ENCODE data around the gene KLHL21.
"Not testable (repeated sequence)": the region's sequence is repeated elsewhere in the genome, so short reads cannot be mapped to it uniquely, and the experiment has no call there.

KLHL21 gene, protein sequence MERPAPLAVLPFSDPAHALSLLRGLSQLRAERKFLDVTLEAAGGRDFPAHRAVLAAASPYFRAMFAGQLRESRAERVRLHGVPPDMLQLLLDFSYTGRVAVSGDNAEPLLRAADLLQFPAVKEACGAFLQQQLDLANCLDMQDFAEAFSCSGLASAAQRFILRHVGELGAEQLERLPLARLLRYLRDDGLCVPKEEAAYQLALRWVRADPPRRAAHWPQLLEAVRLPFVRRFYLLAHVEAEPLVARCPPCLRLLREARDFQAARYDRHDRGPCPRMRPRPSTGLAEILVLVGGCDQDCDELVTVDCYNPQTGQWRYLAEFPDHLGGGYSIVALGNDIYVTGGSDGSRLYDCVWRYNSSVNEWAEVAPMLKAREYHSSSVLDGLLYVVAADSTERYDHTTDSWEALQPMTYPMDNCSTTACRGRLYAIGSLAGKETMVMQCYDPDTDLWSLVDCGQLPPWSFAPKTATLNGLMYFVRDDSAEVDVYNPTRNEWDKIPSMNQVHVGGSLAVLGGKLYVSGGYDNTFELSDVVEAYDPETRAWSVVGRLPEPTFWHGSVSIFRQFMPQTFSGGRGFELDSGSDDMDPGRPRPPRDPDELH

GRCh38 chr1:6602669-6603237, at the start of gene KLHL21:
KLHL21 (minus strand) TSS chr1:6602869; CDS start chr1:6602817, 52 bp downstream.
- peak; percentile 92 for DNase-seq

DNA sequence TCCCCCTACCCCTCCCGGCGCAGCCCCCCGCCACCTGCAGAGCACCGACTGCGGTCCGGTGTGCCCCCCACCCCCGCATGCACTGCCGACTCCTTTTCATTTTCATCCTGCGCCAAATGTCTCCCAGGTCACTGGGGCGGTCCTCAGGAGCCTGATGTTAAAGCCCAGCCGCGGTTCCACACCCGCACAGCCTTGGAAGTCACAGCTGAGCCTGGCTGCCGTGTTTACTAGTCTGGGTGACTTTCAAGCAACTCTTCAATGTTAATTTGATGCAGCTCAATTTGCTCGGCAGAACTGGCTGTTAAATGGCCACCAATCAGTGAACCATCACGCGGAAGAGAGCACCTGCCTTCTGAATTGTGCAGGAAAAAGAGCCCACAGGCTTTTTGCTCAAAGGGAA, 49.2 kb upstream of the KLHL21 start:
- DNase-seq: no peak

DNA sequence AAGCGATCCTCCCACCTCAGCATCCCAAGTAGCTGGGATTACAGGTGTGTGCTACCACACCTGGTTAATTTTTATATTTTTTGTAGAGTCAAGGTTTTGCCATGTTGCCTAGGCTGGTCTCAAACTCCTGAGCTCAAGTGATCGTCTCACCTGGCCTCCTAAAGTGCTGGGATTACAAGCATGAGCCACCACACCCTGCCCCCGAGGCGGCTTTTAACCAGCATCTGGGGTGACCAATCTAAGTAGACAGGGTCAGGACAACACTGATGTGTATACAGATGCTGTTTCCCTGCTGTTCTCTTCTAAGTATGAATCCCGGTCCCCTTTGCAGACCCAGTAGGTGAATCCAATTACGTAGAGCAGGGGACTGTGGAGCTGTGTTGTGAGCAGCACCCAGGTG, 45.9 kb upstream of the KLHL21 start:
- DNase-seq: no peak

DNA sequence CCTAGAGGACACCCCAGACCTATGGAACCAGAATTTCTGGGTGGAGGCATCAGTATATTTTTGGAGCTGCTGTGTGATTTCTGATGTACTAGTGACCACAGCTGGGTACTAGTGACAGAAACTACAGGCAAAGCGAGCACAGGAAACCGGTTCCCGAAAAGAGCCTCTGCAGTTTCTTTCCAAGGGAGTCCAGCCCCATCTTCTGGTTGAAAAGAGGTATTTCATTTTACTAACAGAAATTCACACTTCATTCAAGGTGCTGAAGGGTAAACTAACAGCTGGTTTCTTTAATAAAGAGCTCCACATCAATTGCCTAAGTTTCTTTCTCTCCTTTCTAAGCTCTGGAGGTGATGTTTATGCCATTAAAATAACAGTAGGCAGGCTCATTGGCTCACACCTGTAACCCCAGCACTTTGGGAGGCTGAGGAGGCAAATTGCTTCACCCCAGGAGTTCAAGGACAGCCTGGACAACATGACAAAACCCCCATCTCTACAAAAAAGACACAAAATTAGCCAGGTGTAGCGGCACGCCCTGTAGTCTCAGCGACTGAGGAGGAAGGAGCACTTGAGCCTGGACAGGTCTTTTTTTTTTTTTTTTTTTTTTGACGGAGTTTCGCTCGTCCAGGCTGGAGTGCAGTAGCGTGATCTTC, 44.0 kb upstream of the KLHL21 start:
- DNase-seq: peak; percentile 50

- DNase-seq: no peak
Measured at GRCh38 chr1:6645018-6645417, 42.3 kb upstream of the KLHL21 start.

DNA sequence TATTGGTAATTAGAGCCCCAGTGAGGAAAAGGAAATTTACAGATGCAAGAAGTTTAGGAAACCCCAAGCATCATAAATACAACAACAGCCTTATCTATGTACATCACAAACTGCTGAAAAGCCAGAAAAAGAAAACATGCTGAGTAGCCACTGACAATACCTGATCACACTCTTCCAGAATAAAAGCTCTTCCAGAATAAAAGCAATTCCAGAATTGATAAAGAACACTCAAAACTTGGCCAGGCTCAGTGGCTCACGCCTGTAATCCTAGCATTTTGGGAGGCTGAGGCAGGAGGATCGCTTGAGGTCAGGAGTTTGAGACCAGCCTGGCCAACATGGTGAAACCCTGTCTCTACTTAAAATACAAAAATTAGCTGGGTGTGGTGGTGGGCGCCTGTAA, 38.2 kb upstream of the KLHL21 start:
- not testable (repeated sequence) for DNase-seq

- no peak for DNase-seq
Measured at GRCh38 chr1:6638226-6638625, 35.6 kb upstream of the KLHL21 start.

DNA sequence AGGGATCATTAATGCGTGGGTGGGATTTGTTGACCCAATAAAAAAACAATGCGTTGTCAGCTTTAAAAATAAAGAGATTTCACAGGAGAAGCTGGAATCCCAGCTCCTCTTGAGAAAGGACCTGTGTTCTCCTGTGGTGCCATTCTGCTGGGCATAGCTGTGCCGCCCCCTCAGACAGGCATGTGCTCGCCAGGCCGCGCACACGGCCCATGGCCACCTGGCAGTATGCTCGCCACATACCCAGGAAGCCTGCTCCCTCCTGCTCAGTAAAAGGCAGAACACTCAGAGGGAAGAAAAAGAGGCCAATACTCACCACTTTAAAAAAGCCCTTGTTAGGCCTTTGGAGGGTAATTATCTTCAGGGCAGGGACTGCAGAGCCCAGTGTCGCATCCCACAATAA, 35.1 kb upstream of the KLHL21 start:
- no peak for DNase-seq

DNA sequence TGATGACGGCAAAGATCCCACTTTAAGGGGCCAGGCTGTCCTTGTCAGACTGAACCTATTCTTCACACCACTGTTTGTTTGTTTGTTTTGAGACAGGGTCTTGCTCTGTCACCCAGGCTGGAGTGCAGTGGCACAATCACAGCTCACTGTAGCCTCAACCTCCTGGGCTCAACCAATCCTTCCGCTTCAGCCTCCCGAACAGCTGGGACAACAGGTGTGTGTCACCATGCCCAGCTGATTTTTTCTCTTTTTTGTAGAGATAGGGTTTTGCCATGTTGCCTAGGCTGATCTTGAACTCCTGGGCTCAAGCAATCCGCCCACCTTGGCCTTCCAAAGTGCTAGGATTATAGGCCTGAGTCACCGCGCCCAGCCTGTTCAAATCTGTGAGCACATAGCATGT, 34.1 kb upstream of the KLHL21 start:
- DNase-seq: not testable (repeated sequence)

GRCh38 chr1:6635910-6636760, 33.5 kb upstream of the KLHL21 start:
- no peak for DNase-seq

GRCh38 chr1:6635161-6635909, 32.7 kb upstream of the KLHL21 start:
- DNase-seq: no peak

DNA sequence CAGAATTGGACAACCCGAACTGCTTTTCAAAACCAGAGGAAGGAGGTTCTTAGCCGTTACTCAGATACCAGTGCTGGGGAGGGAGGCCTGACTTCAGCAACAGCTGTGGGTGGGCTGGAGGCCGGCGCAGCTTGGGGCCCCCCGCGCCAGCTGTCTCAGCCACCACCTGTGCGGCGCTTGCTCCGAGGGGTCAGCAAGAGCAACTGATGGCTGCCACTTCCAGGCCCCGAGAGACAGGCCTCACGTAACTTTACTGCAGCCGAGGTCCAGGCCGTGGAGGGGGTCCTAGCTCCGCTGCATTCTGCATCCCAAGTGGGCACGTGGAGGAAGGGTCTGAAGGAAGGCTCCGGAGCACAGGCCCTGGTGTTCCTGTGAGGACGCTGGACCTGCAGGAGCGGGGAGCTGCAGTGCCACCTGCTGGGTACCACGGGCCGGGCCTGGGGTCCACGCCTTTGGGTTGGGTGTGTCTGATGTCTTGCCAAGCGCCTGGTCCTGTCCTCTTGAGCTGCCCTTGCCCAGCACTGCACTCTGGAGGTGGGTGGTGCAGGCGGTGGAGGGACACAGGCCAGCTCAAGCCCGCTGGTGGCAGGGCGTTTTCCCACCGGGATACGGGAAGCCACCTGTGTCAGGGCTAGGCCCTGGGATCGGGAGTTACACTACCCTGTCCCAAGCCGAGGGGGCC, 31.8 kb upstream of the KLHL21 start:
- peak; percentile 28 for DNase-seq

GRCh38 chr1:6632588-6633514, 30.2 kb upstream of the KLHL21 start:
- no peak for DNase-seq

GRCh38 chr1:6631058-6631457, 28.4 kb upstream of the KLHL21 start:
- DNase-seq: no peak

GRCh38 chr1:6630027-6630426, 27.4 kb upstream of the KLHL21 start:
- no peak for DNase-seq

DNA sequence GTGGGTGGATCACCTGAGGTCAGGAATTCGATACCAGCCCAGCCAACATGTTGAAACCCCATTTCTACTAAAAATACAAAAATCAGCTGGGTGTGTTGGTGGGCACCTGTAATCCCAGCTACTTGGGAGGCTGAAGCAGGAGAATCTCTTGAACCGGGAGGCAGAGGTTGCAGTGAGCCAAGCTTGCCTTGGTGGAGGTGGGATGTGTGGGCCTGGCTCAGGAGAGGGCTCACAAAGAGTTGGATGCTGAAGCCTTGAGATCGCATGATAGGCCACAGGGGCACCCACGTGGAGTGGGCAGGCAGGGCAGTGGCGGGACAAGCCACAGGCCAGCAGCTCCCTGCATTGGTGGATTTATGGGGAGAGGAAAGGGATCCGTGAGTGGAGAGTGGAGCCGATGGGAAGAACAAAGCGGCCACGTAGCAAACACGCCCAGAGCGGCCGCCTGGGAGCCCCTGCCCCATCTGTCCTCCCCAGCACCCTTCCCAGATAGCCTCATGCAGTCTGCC, 26.4 kb upstream of the KLHL21 start:
- no peak for DNase-seq

DNA sequence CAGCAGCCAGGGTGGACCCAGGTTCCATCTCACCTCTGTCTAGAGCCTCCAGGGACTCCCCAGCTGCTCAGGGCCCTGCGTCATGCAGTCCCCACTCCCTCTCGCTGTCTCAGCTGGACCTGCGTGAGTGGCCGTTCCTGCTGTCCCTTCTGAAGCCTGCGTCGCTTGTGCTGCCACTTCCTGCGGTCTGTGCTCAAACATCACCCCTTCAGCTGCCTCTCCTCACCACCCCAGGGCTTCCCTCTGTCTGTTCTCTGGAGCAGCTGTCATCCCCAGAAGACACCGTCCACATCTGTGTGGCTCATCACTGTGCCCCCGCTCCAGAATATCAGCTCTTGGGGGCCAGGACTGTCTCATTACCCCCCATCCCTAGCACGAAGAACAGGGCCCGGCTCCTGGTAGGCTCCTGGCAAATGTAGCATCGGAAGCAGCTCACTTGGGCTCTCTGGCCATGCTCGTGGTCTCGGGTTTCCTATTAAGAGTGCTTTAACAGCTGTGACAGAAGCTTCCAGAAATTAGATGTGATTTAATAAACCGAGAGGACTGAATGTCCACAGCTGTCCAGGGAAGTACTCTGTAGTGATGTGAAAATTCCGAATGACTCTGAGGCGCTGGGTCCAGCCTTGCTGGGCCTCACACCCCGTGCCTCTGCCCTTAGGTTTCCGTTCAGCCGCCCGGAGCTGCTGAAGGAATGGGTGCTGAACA, 25.3 kb upstream of the KLHL21 start:
- no peak for DNase-seq

- no peak for DNase-seq
Measured at GRCh38 chr1:6627031-6627430, 24.4 kb upstream of the KLHL21 start.

GRCh38 chr1:6625584-6626149, 23.0 kb upstream of the KLHL21 start:
- peak; percentile 25 for DNase-seq
